ENCODE data around the gene SARDH.
"Not testable (repeated sequence)": the region's sequence is repeated elsewhere in the genome, so short reads cannot be mapped to it uniquely, and the experiment has no call there.

SARDH gene

GRCh38 chr9:133775951-133776905 is 38.1 kb upstream of the SARDH start:
- DNase-seq (ENCODE audit: low spot score) = no peak

GRCh38 chr9:133775291-133775690 is 37.1 kb upstream of the SARDH start:
- DNase-seq (ENCODE audit: low spot score) = no peak

- no peak for DNase-seq (ENCODE audit: low spot score)
Measured at GRCh38 chr9:133774799-133775198, 36.6 kb upstream of the SARDH start.

- no peak for DNase-seq (ENCODE audit: low spot score)
Measured at GRCh38 chr9:133773889-133774655, 35.9 kb upstream of the SARDH start.

GRCh38 chr9:133772581-133772980 is 34.4 kb upstream of the SARDH start:
- DNase-seq (ENCODE audit: low spot score) = no peak

GRCh38 chr9:133771486-133772482 is 33.6 kb upstream of the SARDH start:
- DNase-seq (ENCODE audit: low spot score) = no peak

GRCh38 chr9:133770076-133770777 is 32.1 kb upstream of the SARDH start:
- no peak for DNase-seq (ENCODE audit: low spot score)

GRCh38 chr9:133769511-133770075 is 31.4 kb upstream of the SARDH start:
- no peak for DNase-seq (ENCODE audit: low spot score)

GRCh38 chr9:133768859-133769510 is 30.8 kb upstream of the SARDH start:
- DNase-seq (ENCODE audit: low spot score) = no peak

GRCh38 chr9:133768371-133768858 is 30.3 kb upstream of the SARDH start:
- no peak for DNase-seq (ENCODE audit: low spot score)

GRCh38 chr9:133767625-133768024 is 29.5 kb upstream of the SARDH start:
- no peak for DNase-seq (ENCODE audit: low spot score)

- DNase-seq (ENCODE audit: low spot score) = no peak
Measured at GRCh38 chr9:133767008-133767407, 28.9 kb upstream of the SARDH start.

GRCh38 chr9:133766234-133766633 is 28.1 kb upstream of the SARDH start:
- not testable (repeated sequence) for DNase-seq (ENCODE audit: low spot score)

GRCh38 chr9:133763272-133764183 is 25.4 kb upstream of the SARDH start:
- no peak for DNase-seq (ENCODE audit: low spot score)

GRCh38 chr9:133762488-133763271 is 24.5 kb upstream of the SARDH start:
- DNase-seq (ENCODE audit: low spot score) = no peak

GRCh38 chr9:133761641-133762248 is 23.6 kb upstream of the SARDH start:
- DNase-seq (ENCODE audit: low spot score) = no peak

- no peak for DNase-seq (ENCODE audit: low spot score)
Measured at GRCh38 chr9:133760713-133761290, 22.6 kb upstream of the SARDH start.

Data from CD4-positive, alpha-beta T cell treated with Interleukin-2 at 100 ng/mL for 4 hours (primary cell).